Measurements from ENCODE around the gene NTRK3. TPM values are rescaled to one million over a fixed set of nuclear protein-coding genes. Genes with fewer than 3 reads are reported as not detected.

Gene NTRK3
- total and polyA plus RNA-seq, 8 donors, result 0.13 to 1.1 (median 0.60) TPM

- ATAC-seq (no peak), FAIRE-seq (no peak), DNase-seq (no peak)
- TF ChIP-seq, protein P1, sequence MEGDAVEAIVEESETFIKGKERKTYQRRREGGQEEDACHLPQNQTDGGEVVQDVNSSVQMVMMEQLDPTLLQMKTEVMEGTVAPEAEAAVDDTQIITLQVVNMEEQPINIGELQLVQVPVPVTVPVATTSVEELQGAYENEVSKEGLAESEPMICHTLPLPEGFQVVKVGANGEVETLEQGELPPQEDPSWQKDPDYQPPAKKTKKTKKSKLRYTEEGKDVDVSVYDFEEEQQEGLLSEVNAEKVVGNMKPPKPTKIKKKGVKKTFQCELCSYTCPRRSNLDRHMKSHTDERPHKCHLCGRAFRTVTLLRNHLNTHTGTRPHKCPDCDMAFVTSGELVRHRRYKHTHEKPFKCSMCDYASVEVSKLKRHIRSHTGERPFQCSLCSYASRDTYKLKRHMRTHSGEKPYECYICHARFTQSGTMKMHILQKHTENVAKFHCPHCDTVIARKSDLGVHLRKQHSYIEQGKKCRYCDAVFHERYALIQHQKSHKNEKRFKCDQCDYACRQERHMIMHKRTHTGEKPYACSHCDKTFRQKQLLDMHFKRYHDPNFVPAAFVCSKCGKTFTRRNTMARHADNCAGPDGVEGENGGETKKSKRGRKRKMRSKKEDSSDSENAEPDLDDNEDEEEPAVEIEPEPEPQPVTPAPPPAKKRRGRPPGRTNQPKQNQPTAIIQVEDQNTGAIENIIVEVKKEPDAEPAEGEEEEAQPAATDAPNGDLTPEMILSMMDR (IDR thresholded peaks at IDR 0.05), result no peak
- Histone ChIP-seq H3K27me3 (no peaks in the 10 kb centered on the region), H3K9me3 (no peaks in the 10 kb centered on the region), H3K27ac (no peak overlapping the region), H3K4me3 (no peak overlapping the region), H3K36me3 (no peaks in the 10 kb centered on the region), H3K4me1 (no peaks in the 10 kb centered on the region)
- intact Hi-C loops (cut with DNase I), result no loop called here
- WGBS, 2 donors, result 34 to 51% methylated on average over 8 of the region's 8 CpGs
Measured at GRCh38 chr15:88300089-88300488, 43.5 kb upstream of the NTRK3 start.

GRCh38 chr15:88299497-88299896 lies 43.0 kb upstream of the NTRK3 start:
- 18 to 24% methylated on average over 4 of the region's 4 CpGs for WGBS, 2 donors
- no peak overlapping the region for H3K27ac ChIP-seq
- TF ChIP-seq, protein P1 (IDR thresholded peaks at IDR 0.05), result no peak
- H3K36me3 ChIP-seq, result no peaks in the 10 kb centered on the region
- H3K9me3 ChIP-seq, result no peaks in the 10 kb centered on the region
- FAIRE-seq (no peak), ATAC-seq (no peak), DNase-seq (no peak)
- H3K4me3 ChIP-seq, result no peak overlapping the region
- H3K27me3 ChIP-seq, result no peaks in the 10 kb centered on the region
- H3K4me1 ChIP-seq, result no peaks in the 10 kb centered on the region
- intact Hi-C loops (cut with DNase I), result no loop called here

GRCh38 chr15:88288661-88289060 lies 32.1 kb upstream of the NTRK3 start:
- Histone ChIP-seq H3K4me1 (no peaks in the 10 kb centered on the region), H3K9me3 (no peaks in the 10 kb centered on the region), H3K27ac (no peak overlapping the region), H3K27me3 (peaks cover 0 to 4% (median 0%) of the 10 kb centered on the region in 4 donors), H3K4me3 (no peak overlapping the region), H3K36me3 (no peaks in the 10 kb centered on the region)
- FAIRE-seq (no peak), ATAC-seq (no peak), DNase-seq (no peak)
- TF ChIP-seq, protein P1 (IDR thresholded peaks at IDR 0.05), result no peak
- intact Hi-C loops (cut with DNase I), result no loop called here
- 20 to 24% methylated on average over 4 of the region's 4 CpGs for WGBS, 2 donors

DNA sequence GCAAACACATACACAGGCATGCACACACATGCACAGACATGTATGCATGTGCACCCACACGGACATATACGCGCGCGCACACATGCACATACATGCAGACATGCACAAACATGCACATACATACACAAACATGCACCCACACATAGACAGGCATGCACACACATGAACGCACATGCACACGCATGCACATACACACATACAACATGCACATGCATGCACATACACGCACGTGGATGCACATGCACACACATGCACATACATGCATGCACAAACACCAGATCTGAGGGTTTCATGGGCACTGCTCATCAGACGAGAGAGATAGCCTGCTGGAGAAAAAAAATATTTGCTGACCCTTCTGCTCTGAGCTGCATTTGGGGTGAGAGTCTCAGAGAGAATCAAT lies 31.7 kb upstream of the NTRK3 start:
- no peak for FAIRE-seq
- no peaks in the 10 kb centered on the region for H3K4me1 ChIP-seq

DNA sequence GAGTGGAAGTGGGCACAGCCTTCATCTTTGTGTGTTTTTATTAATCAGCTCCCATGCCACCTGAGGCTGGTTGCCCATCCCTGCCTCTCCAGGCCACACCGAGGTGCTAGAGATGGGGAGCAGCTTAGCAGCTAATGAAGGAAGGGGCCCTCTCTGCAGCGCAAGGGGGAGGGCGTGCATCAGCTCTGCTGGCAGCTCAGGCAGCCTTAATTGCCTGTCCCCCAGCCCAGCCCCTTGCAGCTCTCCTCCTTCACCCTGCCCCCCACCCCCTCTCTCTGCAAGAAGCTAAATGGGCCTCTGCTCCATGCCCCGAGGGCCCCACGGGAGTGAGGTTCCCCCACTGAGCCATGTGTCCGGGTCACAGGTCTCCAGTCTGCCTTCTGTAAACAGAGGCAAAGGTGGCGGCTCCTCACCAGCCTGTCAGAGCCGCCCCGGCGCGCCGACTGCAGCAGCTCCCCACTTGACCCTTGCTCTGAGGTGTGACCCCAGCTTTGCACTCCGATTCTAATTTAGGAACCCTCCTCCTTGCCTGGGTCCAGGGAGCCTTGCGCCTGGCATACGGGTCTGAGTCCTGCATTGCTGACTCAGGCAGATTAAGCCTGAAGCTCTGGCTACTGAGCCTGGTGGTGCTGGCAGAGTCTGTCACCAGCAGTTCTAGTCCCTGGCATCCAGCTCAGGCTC lies 27.9 kb upstream of the NTRK3 start:
- Histone ChIP-seq H3K4me1 (no peaks in the 10 kb centered on the region), H3K27me3 (peaks cover 0 to 4% (median 0%) of the 10 kb centered on the region in 4 donors), H3K4me3 (no peak overlapping the region), H3K36me3 (no peaks in the 10 kb centered on the region), H3K27ac (no peak overlapping the region), H3K9me3 (no peaks in the 10 kb centered on the region)
- FAIRE-seq, result no peak
- no peak for ATAC-seq
- 6 to 7% methylated on average over 15 of the region's 15 CpGs for WGBS, 2 donors
- intact Hi-C loops (cut with DNase I), result no loop called here
- no peak for DNase-seq
- TF ChIP-seq, protein P1 (IDR thresholded peaks at IDR 0.05), result no peak

More for the DNA sequence above, 31.7 kb upstream of the NTRK3 start:
- no peak overlapping the region for H3K4me3 ChIP-seq
- H3K27ac ChIP-seq, result no peak overlapping the region
- H3K36me3 ChIP-seq, result no peaks in the 10 kb centered on the region
- TF ChIP-seq, protein P1 (IDR thresholded peaks at IDR 0.05), result no peak
- peaks cover 0 to 4% (median 0%) of the 10 kb centered on the region in 4 donors for H3K27me3 ChIP-seq
- intact Hi-C loops (cut with DNase I), result no loop called here
- DNase-seq, result no peak
- no peaks in the 10 kb centered on the region for H3K9me3 ChIP-seq
- WGBS, 2 donors, result 62 to 70% methylated on average over 10 of the region's 10 CpGs
- ATAC-seq, result no peak
